ENCODE measurements around the gene PPIF.

The PPIF gene

GRCh38 chr10:79339266-79339665 is 8.0 kb upstream of the PPIF start:
- no peak overlapping the region for H3K27ac ChIP-seq
- no peak overlapping the region for H3K4me3 ChIP-seq
- no peaks in the 10 kb centered on the region; a peak in 1 of 22 replicates for H4K20me1 ChIP-seq
- no peak overlapping the region for H3K9ac ChIP-seq
- H3K4me1 ChIP-seq: peaks cover 0 to 8% (median 2%) of the 10 kb centered on the region in 10 experiments; a peak in 10 of 20 replicates
- H3K36me3 ChIP-seq: no peaks in the 10 kb centered on the region
- no peaks in the 10 kb centered on the region for H3K27me3 ChIP-seq
- no peak overlapping the region for H3K4me2 ChIP-seq
- TF ChIP-seq Cebpa-rat (IDR thresholded peaks at IDR 0.05): no peak
- H3K9me3 ChIP-seq (replicated peaks in 1 of 11): 0 out of 22 replicates have a peak, but pooled peaks cover 0 to 5% (median 0%) of the 10 kb centered on the region in 11 experiments

GRCh38 chr10:79340646-79341244 is 6.5 kb upstream of the PPIF start:
- peaks cover 0 to 3% (median 0%) of the 10 kb centered on the region in 11 experiments; a peak in 1 of 22 replicates for H4K20me1 ChIP-seq
- peaks cover 12 to 22% (median 13%) of the 10 kb centered on the region in 10 experiments for H3K4me1 ChIP-seq
- H3K4me2 ChIP-seq: no peak overlapping the region
- H3K4me3 ChIP-seq: no peak overlapping the region
- TF ChIP-seq Cebpa-rat (IDR thresholded peaks at IDR 0.05): no peak
- 0 out of 22 replicates have a peak, but pooled peaks cover 0 to 5% (median 0%) of the 10 kb centered on the region in 11 experiments for H3K9me3 ChIP-seq (replicated peaks in 1 of 11)
- no peaks in the 10 kb centered on the region for H3K36me3 ChIP-seq
- H3K9ac ChIP-seq: no peak overlapping the region
- no peak overlapping the region for H3K27ac ChIP-seq
- no peaks in the 10 kb centered on the region for H3K27me3 ChIP-seq

DNA sequence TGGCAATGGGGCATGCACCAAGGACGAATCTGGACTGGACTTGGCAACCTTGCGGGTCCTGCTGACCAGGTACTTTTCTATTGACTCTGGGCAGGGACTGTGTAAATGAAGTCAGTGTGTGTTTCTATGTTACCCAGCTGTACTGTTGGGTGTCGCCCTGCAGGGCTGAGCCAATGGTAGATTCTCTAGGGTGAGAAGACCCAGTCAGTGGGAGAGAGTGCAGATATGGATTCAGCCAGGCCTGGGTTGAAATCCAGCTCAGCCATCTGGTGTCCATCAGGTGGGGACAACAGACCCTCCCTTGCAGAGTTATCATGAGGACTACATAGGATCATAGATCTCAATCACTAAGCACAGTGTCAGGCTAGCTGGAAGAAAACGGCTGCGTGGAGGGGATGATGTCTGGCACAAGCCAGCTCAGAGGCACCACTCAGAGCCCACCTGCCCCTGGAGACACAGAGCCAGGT is 4.9 kb upstream of the PPIF start:
- Histone ChIP-seq H3K36me3 (no peaks in the 10 kb centered on the region), H3K4me1 (peaks cover 25 to 34% (median 27%) of the 10 kb centered on the region in 10 experiments), H3K27ac (no peak overlapping the region), H3K9me3 (replicated peaks in 1 of 11) (0 out of 22 replicates have a peak, but pooled peaks cover 0 to 4% (median 0%) of the 10 kb centered on the region in 11 experiments), H4K20me1 (peaks cover 0 to 9% (median 0%) of the 10 kb centered on the region in 11 experiments; a peak in 3 of 22 replicates), H3K27me3 (no peaks in the 10 kb centered on the region), H3K4me2 (no peak overlapping the region), H3K4me3 (no peak overlapping the region), H3K9ac (no peak overlapping the region)
- no peak for TF ChIP-seq Cebpa-rat (IDR thresholded peaks at IDR 0.05)

- no peaks in the 10 kb centered on the region for H3K9me3 ChIP-seq (replicated peaks in 1 of 11)
- H3K4me2 ChIP-seq: peak overlapping the region in 2 of 11 experiments; percentile 29 to 50; a peak in 4 of 22 replicates
- no peak overlapping the region for H3K27ac ChIP-seq
- no peak overlapping the region for H3K4me3 ChIP-seq
- peaks cover 25 to 34% (median 28%) of the 10 kb centered on the region in 10 experiments for H3K4me1 ChIP-seq
- H4K20me1 ChIP-seq: peaks cover 0 to 11% (median under 1%) of the 10 kb centered on the region in 11 experiments; a peak in 9 of 22 replicates
- H3K36me3 ChIP-seq: no peaks in the 10 kb centered on the region
- H3K27me3 ChIP-seq: no peaks in the 10 kb centered on the region
- H3K9ac ChIP-seq: no peak overlapping the region
- TF ChIP-seq Cebpa-rat (IDR thresholded peaks at IDR 0.05): no peak
Observed at GRCh38 chr10:79342811-79343561, 4.3 kb upstream of the PPIF start.

GRCh38 chr10:79344502-79345195 is 2.6 kb upstream of the PPIF start:
- peaks cover 12 to 28% (median 17%) of the 10 kb centered on the region in 11 experiments; a peak in 21 of 22 replicates for H4K20me1 ChIP-seq
- H3K4me1 ChIP-seq: peaks cover 41 to 48% (median 45%) of the 10 kb centered on the region in 10 experiments
- TF ChIP-seq Cebpa-rat (IDR thresholded peaks at IDR 0.05): no peak
- H3K27ac ChIP-seq: peak overlapping the region in 6 of 11 experiments; percentile 0 to 100 (median 45); a peak in 7 of 22 replicates
- peak overlapping the region; percentile 10 to 100 (median 40); a peak in 20 of 22 replicates for H3K4me2 ChIP-seq
- H3K9me3 ChIP-seq (replicated peaks in 1 of 11): no peaks in the 10 kb centered on the region
- peaks cover 10 to 15% (median 13%) of the 10 kb centered on the region in 11 experiments for H3K36me3 ChIP-seq
- H3K9ac ChIP-seq: 0 out of 22 replicates have a peak overlapping the region, but pooled peaks of 1 of the 11 experiments have one; percentile 3
- H3K4me3 ChIP-seq: no peak overlapping the region
- no peaks in the 10 kb centered on the region for H3K27me3 ChIP-seq

DNA sequence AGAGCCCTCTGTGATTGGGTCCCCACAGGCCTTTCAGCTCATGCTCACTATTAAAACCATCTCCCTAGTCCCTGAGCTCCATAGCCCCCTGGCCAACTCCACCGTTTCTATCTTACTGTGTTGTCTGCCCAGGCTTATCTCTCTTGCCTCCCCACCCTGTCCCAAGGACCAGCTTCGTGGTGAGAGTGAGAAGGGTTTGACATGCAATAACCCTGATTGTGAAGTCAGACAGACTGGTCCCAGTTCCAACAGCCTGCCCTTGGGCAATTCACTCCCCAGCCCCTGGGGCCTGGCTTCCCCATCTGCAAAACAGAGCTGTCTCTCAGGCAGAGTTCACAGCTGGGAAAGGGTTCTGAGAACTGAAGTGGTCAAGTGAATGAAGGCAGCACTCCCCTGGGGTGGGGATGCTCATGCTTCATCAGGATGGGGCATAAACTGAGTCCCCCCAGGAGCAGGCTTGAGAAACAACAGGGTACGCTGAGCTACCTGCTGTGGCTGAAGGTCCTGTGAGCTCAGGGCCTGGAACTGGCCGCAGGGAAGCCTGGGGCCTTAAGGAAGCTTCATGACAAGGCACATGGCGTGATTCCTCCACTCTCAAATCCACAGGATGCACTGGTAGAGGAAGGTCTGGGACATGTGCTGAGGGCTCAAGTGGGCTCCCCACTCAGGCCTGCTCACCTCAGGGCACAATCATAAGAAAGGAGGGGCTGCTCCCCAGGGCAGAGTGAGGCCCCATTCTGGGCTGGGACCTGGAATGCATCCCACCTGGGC is 1.8 kb upstream of the PPIF start:
- peaks cover 20 to 36% (median 24%) of the 10 kb centered on the region in 11 experiments; a peak in 21 of 22 replicates for H4K20me1 ChIP-seq
- peak overlapping the region in 6 of 11 experiments; percentile 0 to 100 (median 45); a peak in 8 of 22 replicates for H3K27ac ChIP-seq
- no peaks in the 10 kb centered on the region for H3K27me3 ChIP-seq
- H3K4me3 ChIP-seq: no peak overlapping the region
- no peaks in the 10 kb centered on the region for H3K9me3 ChIP-seq (replicated peaks in 1 of 11)
- H3K4me2 ChIP-seq: peak overlapping the region; percentile 9 to 100 (median 40); a peak in 20 of 22 replicates
- 0 out of 22 replicates have a peak, but pooled peaks of 1 of the 11 experiments have one; percentile 16 for TF ChIP-seq Cebpa-rat (IDR thresholded peaks at IDR 0.05)
- H3K9ac ChIP-seq: peak overlapping the region in 5 of 11 experiments; percentile 3 to 100 (median 18); a peak in 5 of 22 replicates
- H3K4me1 ChIP-seq: peaks cover 48 to 56% (median 52%) of the 10 kb centered on the region in 10 experiments
- H3K36me3 ChIP-seq: peaks cover 18 to 23% (median 21%) of the 10 kb centered on the region in 11 experiments

- H3K9ac ChIP-seq: peak overlapping the region in 4 of 11 experiments; percentile 11 to 100 (median 34); a peak in 4 of 22 replicates
- H4K20me1 ChIP-seq: peaks cover 26 to 41% (median 30%) of the 10 kb centered on the region in 11 experiments; a peak in 21 of 22 replicates
- no peak for TF ChIP-seq Cebpa-rat (IDR thresholded peaks at IDR 0.05)
- peak overlapping the region in 5 of 11 experiments; percentile 1 to 100 (median 44); a peak in 5 of 22 replicates for H3K27ac ChIP-seq
- H3K4me1 ChIP-seq: peaks cover 48 to 62% (median 56%) of the 10 kb centered on the region in 10 experiments
- H3K36me3 ChIP-seq: peaks cover 23 to 28% (median 26%) of the 10 kb centered on the region in 11 experiments
- no peaks in the 10 kb centered on the region for H3K27me3 ChIP-seq
- no peak overlapping the region for H3K4me3 ChIP-seq
- H3K4me2 ChIP-seq: peak overlapping the region in 7 of 11 experiments; percentile 29 to 100 (median 79); a peak in 7 of 22 replicates
- no peaks in the 10 kb centered on the region for H3K9me3 ChIP-seq (replicated peaks in 1 of 11)
Observed at GRCh38 chr10:79346012-79346340, 1.3 kb upstream of the PPIF start.

Data from BLaER1 treated with 17β-estradiol and CSF1 and Interleukin-3, amounts not matched to agents 10 nM and 100 nM (cell line).